DOHH2 (cell line): ENCODE data around the gene MVP.
A peak's percentile ranks its signal among the peaks of the same experiment; 100 is the strongest.

Source experiments
- EZH2phosphoT487 ChIP-seq: fragments of 200-600 bp; sonication (generic); IDR thresholded peaks from 2 replicates; pipeline ENCODE4 v1.6.1; 2017; ENCODE audit warnings: borderline replicate concordance, mild to moderate bottlenecking, antibody characterized with exemption, low read length, moderate library complexity, mixed read lengths
- TF ChIP-seq, protein P1 (sequence below): fragments of 200-600 bp; sonication (generic); IDR thresholded peaks from one replicate; pipeline ENCODE4 v1.5.1; 2014; ENCODE audit warnings: antibody characterized with exemption, mild to moderate bottlenecking, low read depth, low read length; ENCODE audit not compliant: poor library complexity, severe bottlenecking

DNA sequence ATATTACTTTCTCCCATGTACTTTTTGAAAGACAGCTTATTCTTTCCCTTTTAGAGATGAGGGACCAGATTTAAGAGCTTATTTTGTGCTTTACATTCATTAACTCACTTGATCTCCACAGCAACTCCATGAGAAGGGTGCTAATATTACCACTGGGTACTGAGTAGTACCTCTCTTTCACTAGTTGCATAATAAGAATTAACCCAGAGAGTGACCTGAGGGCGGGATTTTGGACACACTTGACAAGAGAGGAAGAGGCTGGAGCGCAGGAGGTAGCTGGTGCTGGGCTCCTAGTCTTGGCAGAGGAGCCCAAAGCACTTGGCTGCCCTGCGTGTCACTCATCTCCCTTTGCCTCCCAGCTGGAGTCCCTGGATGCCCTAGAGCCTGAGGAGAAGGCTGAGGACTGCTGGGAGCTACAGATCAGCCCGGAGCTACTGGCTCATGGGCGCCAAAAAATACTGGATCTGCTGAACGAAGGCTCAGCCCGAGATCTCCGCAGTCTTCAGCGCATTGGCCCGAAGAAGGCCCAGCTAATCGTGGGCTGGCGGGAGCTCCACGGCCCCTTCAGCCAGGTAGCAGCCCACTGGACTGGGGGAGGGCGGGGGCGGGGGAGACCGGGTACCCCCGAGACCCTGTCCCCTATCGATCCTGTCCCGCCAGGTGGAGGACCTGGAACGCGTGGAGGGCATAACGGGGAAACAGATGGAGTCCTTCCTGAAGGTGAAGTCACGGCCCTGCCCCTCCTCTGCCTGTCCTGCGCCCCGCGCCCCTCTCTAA is 15.6 kb upstream of the MVP start:
- TF ChIP-seq, protein P1, sequence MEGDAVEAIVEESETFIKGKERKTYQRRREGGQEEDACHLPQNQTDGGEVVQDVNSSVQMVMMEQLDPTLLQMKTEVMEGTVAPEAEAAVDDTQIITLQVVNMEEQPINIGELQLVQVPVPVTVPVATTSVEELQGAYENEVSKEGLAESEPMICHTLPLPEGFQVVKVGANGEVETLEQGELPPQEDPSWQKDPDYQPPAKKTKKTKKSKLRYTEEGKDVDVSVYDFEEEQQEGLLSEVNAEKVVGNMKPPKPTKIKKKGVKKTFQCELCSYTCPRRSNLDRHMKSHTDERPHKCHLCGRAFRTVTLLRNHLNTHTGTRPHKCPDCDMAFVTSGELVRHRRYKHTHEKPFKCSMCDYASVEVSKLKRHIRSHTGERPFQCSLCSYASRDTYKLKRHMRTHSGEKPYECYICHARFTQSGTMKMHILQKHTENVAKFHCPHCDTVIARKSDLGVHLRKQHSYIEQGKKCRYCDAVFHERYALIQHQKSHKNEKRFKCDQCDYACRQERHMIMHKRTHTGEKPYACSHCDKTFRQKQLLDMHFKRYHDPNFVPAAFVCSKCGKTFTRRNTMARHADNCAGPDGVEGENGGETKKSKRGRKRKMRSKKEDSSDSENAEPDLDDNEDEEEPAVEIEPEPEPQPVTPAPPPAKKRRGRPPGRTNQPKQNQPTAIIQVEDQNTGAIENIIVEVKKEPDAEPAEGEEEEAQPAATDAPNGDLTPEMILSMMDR, result peak; percentile 12
- TF ChIP-seq EZH2phosphoT487, result no peak
